Measurements from ENCODE around the gene GNB5.

- TF ChIP-seq CTCF (conservative IDR thresholded peaks at IDR 0.05): no peak
- no peak for TF ChIP-seq ZFX (IDR thresholded peaks at IDR 0.05)
Observed at GRCh38 chr15:52124270-52124880, 66.8 kb downstream of the GNB5 start.
